HG02678 (cell line): Measurements from ENCODE around the gene HNRNPF.
A peak's percentile ranks its signal among the peaks of the same experiment; 100 is the strongest.

Experiments used
- ATAC-seq: cut with Tn5 transposase; IDR thresholded peaks from one replicate; pipeline ENCODE4 v1.9.1; 2021; ENCODE audit warnings: mild to moderate bottlenecking, moderate library complexity; ENCODE audit not compliant: unreplicated experiment

The HNRNPF gene

GRCh38 chr10:43383204-43383971 lies 25.6 kb downstream of the HNRNPF start:
- no peak for ATAC-seq

GRCh38 chr10:43380610-43381222 lies 28.3 kb downstream of the HNRNPF start:
- ATAC-seq = no peak

GRCh38 chr10:43377424-43377883 lies 31.5 kb downstream of the HNRNPF start:
- no peak for ATAC-seq

- no peak for ATAC-seq
These were observed 32.1 kb downstream of the HNRNPF start for GRCh38 chr10:43376828-43377423.

GRCh38 chr10:43376046-43376635 lies 32.8 kb downstream of the HNRNPF start:
- no peak for ATAC-seq

GRCh38 chr10:43375401-43376020 lies 33.5 kb downstream of the HNRNPF start:
- no peak for ATAC-seq

GRCh38 chr10:43374194-43374593 lies 34.8 kb downstream of the HNRNPF start:
- no peak for ATAC-seq

- ATAC-seq = no peak
These were observed 35.5 kb downstream of the HNRNPF start for GRCh38 chr10:43373461-43373860.

- ATAC-seq = no peak
These were observed 36.1 kb downstream of the HNRNPF start for GRCh38 chr10:43372765-43373361.

- no peak for ATAC-seq
These were observed 37.6 kb downstream of the HNRNPF start, which contains the start of gene FXYD4 for GRCh38 chr10:43371418-43371817. Gene FXYD4 (plus strand): TSS chr10:43371636. CDS start chr10:43373747, 2,111 bp downstream.

GRCh38 chr10:43370671-43371215 lies 38.2 kb downstream of the HNRNPF start:
- ATAC-seq = no peak

- ATAC-seq = no peak
These were observed 39.1 kb downstream of the HNRNPF start for GRCh38 chr10:43369921-43370320.

- ATAC-seq = no peak
These were observed 44.0 kb downstream of the HNRNPF start for GRCh38 chr10:43365001-43365400.

- ATAC-seq = peak; percentile 98
These were observed 46.7 kb downstream of the HNRNPF start for GRCh38 chr10:43362191-43362839.

- ATAC-seq = no peak
These were observed 47.3 kb downstream of the HNRNPF start for GRCh38 chr10:43361547-43362190.

- ATAC-seq = no peak
These were observed 48.9 kb downstream of the HNRNPF start for GRCh38 chr10:43360086-43360485.

- ATAC-seq = no peak
These were observed 53.1 kb downstream of the HNRNPF start for GRCh38 chr10:43355749-43356371.

GRCh38 chr10:43354879-43355380 lies 54.1 kb downstream of the HNRNPF start:
- ATAC-seq = no peak

GRCh38 chr10:43354330-43354635 lies 54.7 kb downstream of the HNRNPF start:
- ATAC-seq = no peak
